B cell (primary cell): Measurements from ENCODE around the gene CLEC7A. TPM values are rescaled to one million over a fixed set of nuclear protein-coding genes. Genes with fewer than 3 reads are reported as not detected.

ENCODE experiments used
- ATAC-seq: fragments of 200-7000 bp; cut with Tn5 transposase; one replicate; pipeline ENCODE4 v1.10.0; 2021; ENCODE audit warnings: low read depth, mild to moderate bottlenecking, moderate number of reproducible peaks, moderate library complexity
- CTCF ChIA-PET: fragments of 350-600 bp; sonication (Branson Sonifier 250); formaldehyde crosslinking; loops from one replicate; lab custom pipeline; 2021; ENCODE audit warnings: antibody characterized with exemption, inconsistent platforms; lab: Charles Lee
- POLR2A ChIA-PET: fragments of 350-600 bp; sonication (Branson Sonifier 250); formaldehyde crosslinking; loops from one replicate; lab custom pipeline; 2021; ENCODE audit warnings: antibody characterized with exemption; lab: Charles Lee
- DNase-seq: peaks from one replicate; pipeline ENCODE4 v3.0.0; 2013
- H2AFZ ChIP-seq: 2 replicates; pipeline ENCODE4 v1.6.1; 2012; ENCODE audit warnings: mild to moderate bottlenecking, low read depth, low read length; ENCODE audit not compliant: insufficient read depth, poor library complexity, severe bottlenecking
- H3K27ac ChIP-seq, 2 donors: 1 replicate in 1 of 2; 2 replicates in 1 of 2; pipeline ENCODE4 v1.5.1; 2012 to 2013; ENCODE audit warnings: low read length in 2 of 2, mild to moderate bottlenecking in 2 of 2, moderate library complexity in 1 of 2
- H3K27me3 ChIP-seq, 4 experiments: fragments of 200-600 bp in 1 of 4; sonication (generic) in 1 of 4; replicated peaks in 1 of 4; 1 replicate in 2 of 4; 2 replicates in 2 of 4; pipeline versions ENCODE4 v1.6.1 to v1.7.0; 2013 to 2016; ENCODE audit warnings: low read length in 3 of 4, mild to moderate bottlenecking in 2 of 4, mixed read lengths in 1 of 4, moderate library complexity in 1 of 4; ENCODE audit not compliant: insufficient read depth in 4 of 4, control insufficient read depth in 3 of 4; ENCODE audit errors: control extremely low read depth in 1 of 4
- H3K36me3 ChIP-seq, 2 experiments: replicated peaks in 1 of 2; 1 replicate in 1 of 2; 2 replicates in 1 of 2; pipeline versions ENCODE4 v1.6.1 to v1.7.1; 2013; ENCODE audit warnings: low read length in 1 of 2; ENCODE audit not compliant: insufficient read depth in 2 of 2, control insufficient read depth in 1 of 2; ENCODE audit errors: control extremely low read depth in 1 of 2, extremely low read depth in 1 of 2
- H3K4me1 ChIP-seq, 2 donors: fragments of 200-600 bp in 1 of 2; sonication (generic) in 1 of 2; 1 replicate in 1 of 2; 2 replicates in 1 of 2; pipeline versions ENCODE4 v1.5.1 to v1.6.1; 2013 to 2017; ENCODE audit warnings: low read length in 2 of 2; ENCODE audit not compliant: control insufficient read depth in 2 of 2, insufficient read depth in 2 of 2
- H3K4me2 ChIP-seq: replicated peaks from 2 replicates; pipeline ENCODE3; 2012; ENCODE audit warnings: mild to moderate bottlenecking, low read depth, low read length; ENCODE audit not compliant: poor library complexity, severe bottlenecking
- H3K4me3 ChIP-seq, 5 experiments: fragments of 200-600 bp in 1 of 5; sonication (generic) in 1 of 5; 1 replicate in 3 of 5; 2 replicates in 2 of 5; pipeline versions ENCODE4 v1.5.1 to v1.7.0; 2011 to 2016; ENCODE audit warnings: low read length in 4 of 5, mild to moderate bottlenecking in 4 of 5, low read depth in 2 of 5, control low read depth in 1 of 5, moderate library complexity in 1 of 5; ENCODE audit not compliant: insufficient read depth in 1 of 5; ENCODE audit errors: control extremely low read depth in 1 of 5, extremely low read depth in 1 of 5
- H3K79me2 ChIP-seq: fragments of 200-600 bp; sonication (generic); one replicate; pipeline ENCODE4 v1.6.0; 2016; ENCODE audit warnings: low read length; ENCODE audit not compliant: control insufficient read depth, insufficient read depth
- H3K9ac ChIP-seq: fragments of 200-600 bp; sonication (generic); 2 replicates; pipeline ENCODE4 v1.6.1; 2017; ENCODE audit warnings: mild to moderate bottlenecking, low read length, moderate library complexity
- H3K9me3 ChIP-seq, 3 donors: one replicate each; pipeline versions ENCODE4 v1.6.1 to v1.7.1; 2013; ENCODE audit warnings: low read length in 2 of 3; ENCODE audit not compliant: control insufficient read depth in 2 of 3, insufficient read depth in 1 of 3; ENCODE audit errors: control extremely low read depth in 1 of 3
- H4K20me1 ChIP-seq: 2 replicates; pipeline ENCODE4 v1.6.0; 2012; ENCODE audit warnings: mild to moderate bottlenecking, low read length; ENCODE audit not compliant: insufficient read depth, control insufficient read depth, poor library complexity, severe bottlenecking
- H3K27ac Mint-ChIP-seq: one replicate; pipeline ENCODE4 v1.8.0; 2021; ENCODE audit warnings: mixed read lengths
- H3K27me3 Mint-ChIP-seq: one replicate; pipeline ENCODE4 v1.8.0; 2021; ENCODE audit warnings: mixed read lengths
- H3K4me1 Mint-ChIP-seq: one replicate; pipeline ENCODE4 v1.8.0; 2021; ENCODE audit warnings: mixed read lengths
- H3K4me3 Mint-ChIP-seq: one replicate; pipeline ENCODE4 v1.8.0; 2021; ENCODE audit warnings: mixed read lengths
- H3K9me3 Mint-ChIP-seq: one replicate; pipeline ENCODE4 v1.8.0; 2022; ENCODE audit warnings: mixed read lengths; ENCODE audit not compliant: insufficient read depth
- CTCF ChIP-seq: fragments of 200-600 bp; IDR thresholded peaks from one replicate; pipeline ENCODE4 v1.8.0; 2022; ENCODE audit warnings: antibody characterized with exemption, mild to moderate bottlenecking
- EZH2 ChIP-seq: IDR thresholded peaks from 2 replicates; pipeline ENCODE4 v1.6.1; 2012; ENCODE audit warnings: borderline replicate concordance, low read depth, mild to moderate bottlenecking, moderate library complexity, low read length; ENCODE audit not compliant: insufficient read depth, poor library complexity, severe bottlenecking
- WGBS: methylation state at CpG from one replicate; pipeline ENCODE4 v1.1.5; 2013; ENCODE audit warnings: missing lambda C conversion rate; ENCODE audit not compliant: insufficient coverage; 5-methylcytosine and 5-hydroxymethylcytosine counted together
- intact Hi-C: fragments of 100-400 bp; cut with micrococcal nuclease; formaldehyde crosslinking; loops from one replicate; pipeline ENCODE4 v1.10.0; 2022
- polyA plus RNA-seq: library from polyadenylated mRNA; depleted of rRNA; stranded (reverse); fragments of >200 nt; gene quantifications from 2 replicates; pipeline ENCODE4 v1.2.3, GENCODE V29; 2012
- total RNA-seq, 2 donors: library from RNA; stranded (reverse); fragments of 120-200 nt in 1 of 2; gene quantifications; 1 replicate in 1 of 2; 2 replicates in 1 of 2; pipeline versions ENCODE4 v1.2.3 to v1.2.4, GENCODE V29; 2013 to 2022

CLEC7A gene
- total and polyA plus RNA-seq, 2 donors (not counting 1 experiment from before 2014, with no cell fraction given), result 0.67 to 2.4 TPM

DNA sequence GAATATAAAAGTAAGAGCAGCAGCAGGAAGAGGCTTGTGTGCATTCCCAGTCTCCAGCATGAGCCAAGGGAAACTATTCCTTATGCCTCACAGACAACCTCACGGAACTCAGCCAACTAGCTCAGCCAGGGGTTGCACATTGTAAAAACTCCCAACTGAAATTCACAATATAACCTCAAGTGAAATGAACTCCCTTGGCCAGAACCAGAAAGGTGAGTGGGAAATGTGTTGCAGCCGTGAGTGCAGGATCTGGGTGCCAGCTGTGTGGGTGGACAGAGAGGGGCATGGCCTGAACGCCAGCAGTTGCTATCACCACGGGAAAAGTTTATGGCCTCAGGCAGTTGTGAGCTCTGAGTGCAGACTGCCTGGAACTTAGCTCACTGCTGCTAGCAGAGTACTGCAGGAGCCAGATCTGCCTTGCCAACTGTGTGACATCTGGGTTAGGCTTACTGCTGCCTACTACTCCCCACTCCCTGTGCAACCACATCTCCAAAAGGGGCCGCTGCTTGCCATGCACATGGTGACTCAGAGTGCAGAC is 28.9 kb downstream of the CLEC7A start:
- Mint-ChIP-seq H3K27ac (no peak overlapping the region), H3K9me3 (no peaks in the 10 kb centered on the region), H3K4me3 (no peak overlapping the region), H3K27me3 (peaks cover 49% of the 10 kb centered on the region), H3K4me1 (no peaks in the 10 kb centered on the region)
- peaks cover 0 to 15% (median 0%) of the 10 kb centered on the region in 4 experiments for H3K27me3 ChIP-seq
- no peak overlapping the region for H3K9ac ChIP-seq
- no peak overlapping the region for H3K27ac ChIP-seq
- ChIA-PET CTCF (no interaction called here), POLR2A (no interaction called here)
- 91% methylated on average over 5 of the region's 5 CpGs for WGBS
- ATAC-seq (no peak), DNase-seq (no peak)
- no peaks in the 10 kb centered on the region for H4K20me1 ChIP-seq
- H3K36me3 ChIP-seq, result no peaks in the 10 kb centered on the region
- no peaks in the 10 kb centered on the region for H3K79me2 ChIP-seq
- H3K4me3 ChIP-seq, result no peak overlapping the region
- no peak for TF ChIP-seq EZH2
- no peak for TF ChIP-seq CTCF
- intact Hi-C loops, result no loop called here
- H3K4me2 ChIP-seq, result no peak overlapping the region
- no peaks in the 10 kb centered on the region for H3K9me3 ChIP-seq
- no peaks in the 10 kb centered on the region for H3K4me1 ChIP-seq
- no peak overlapping the region for H2AFZ ChIP-seq

DNA sequence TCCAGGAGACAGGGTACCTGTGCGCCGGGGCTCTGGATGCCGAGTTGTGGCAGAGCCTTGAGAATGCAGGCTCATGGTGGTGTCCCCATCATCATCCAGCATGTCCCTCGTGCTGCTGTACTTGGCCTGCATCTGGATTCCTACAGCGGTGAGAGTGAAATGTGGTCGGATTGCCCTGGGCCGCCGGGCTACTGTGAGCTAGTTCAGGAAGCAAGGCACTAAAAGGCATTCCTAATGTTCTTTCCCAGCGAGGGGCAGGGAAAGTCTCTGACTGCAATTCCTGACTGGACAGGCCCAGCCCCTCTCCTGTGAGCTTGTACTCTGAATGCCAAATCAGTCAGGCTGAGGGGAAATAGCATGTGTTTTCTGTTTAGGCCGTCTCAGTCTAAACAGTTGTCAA is 31.2 kb downstream of the CLEC7A start, which contains the start of gene CLEC1A:
Gene CLEC1A, minus strand, starts transcription at position 195 of the 400 bp plus-strand sequence. Its CDS starts 63 bp downstream, at position 132.
- intact Hi-C loops, result no loop called here
- no peaks in the 10 kb centered on the region for H3K4me1 ChIP-seq
- no peak within 1 kb of the TSS for H3K4me3 ChIP-seq
- peaks cover 0 to 16% (median 0%) of the 10 kb centered on the region in 4 experiments for H3K27me3 ChIP-seq
- no peaks in the 10 kb centered on the region for H3K4me1 Mint-ChIP-seq
- ChIA-PET POLR2A (no interaction called here), CTCF (no interaction called here)
- TF ChIP-seq CTCF (no peak), EZH2 (no peak)
- H3K27me3 Mint-ChIP-seq, result peaks cover 35% of the 10 kb centered on the region
- 96% methylated on average over 9 of the region's 10 CpGs for WGBS
- DNase-seq (no peak), ATAC-seq (no peak)
- no peaks in the 10 kb centered on the region for H3K79me2 ChIP-seq
- no peaks in the 10 kb centered on the region for H3K36me3 ChIP-seq
- H3K9ac ChIP-seq, result no peak within 1 kb of the TSS
- no peak within 1 kb of the TSS for H3K27ac ChIP-seq
- H3K4me2 ChIP-seq, result no peak within 1 kb of the TSS
- no peak within 1 kb of the TSS for H3K27ac Mint-ChIP-seq
- no peaks in the 10 kb centered on the region for H3K9me3 Mint-ChIP-seq
- H2AFZ ChIP-seq, result no peak within 1 kb of the TSS
- no peaks in the 10 kb centered on the region for H3K9me3 ChIP-seq
- no peak within 1 kb of the TSS for H3K4me3 Mint-ChIP-seq
- no peaks in the 10 kb centered on the region for H4K20me1 ChIP-seq
